NCI-H1694 (cell line): ENCODE results near the gene PIGQ.

Experiments used
- DNase-seq: peaks from one replicate; lab custom pipeline; 2025; lab: John Stamatoyannopoulos, UW

The PIGQ gene

DNA sequence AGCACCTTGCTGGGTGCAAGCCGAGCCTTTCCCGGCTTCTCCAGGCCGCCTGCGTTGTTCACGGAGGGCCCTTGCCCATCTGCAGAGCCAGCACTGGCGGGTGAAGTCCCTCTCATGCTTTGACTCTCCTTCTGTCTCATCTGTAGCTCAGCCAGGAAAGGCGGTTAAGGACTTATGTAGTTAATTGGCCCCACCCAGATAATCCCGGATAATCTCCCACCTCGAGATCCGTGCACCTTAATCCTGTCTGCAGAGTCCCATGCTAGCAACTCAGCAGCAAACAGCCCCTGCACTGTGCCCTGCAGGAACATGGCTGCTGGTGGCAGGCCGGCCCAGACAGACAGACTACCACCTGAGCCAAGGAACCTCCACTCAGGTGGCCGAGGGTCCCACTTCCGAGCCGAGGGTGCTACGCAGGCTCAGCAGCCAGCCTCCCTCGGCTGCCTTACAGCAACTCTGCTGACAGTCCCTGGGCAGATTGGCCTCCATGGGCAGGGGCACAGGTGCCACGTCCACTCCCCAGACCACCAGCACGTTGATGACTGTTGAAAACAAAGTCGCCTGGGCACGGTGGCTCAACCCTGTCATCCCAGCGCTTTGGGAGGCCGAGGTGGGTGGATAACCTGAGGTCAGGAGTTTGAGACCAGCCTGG lies 37.0 kb downstream of the PIGQ start:
- no peak for DNase-seq

DNA sequence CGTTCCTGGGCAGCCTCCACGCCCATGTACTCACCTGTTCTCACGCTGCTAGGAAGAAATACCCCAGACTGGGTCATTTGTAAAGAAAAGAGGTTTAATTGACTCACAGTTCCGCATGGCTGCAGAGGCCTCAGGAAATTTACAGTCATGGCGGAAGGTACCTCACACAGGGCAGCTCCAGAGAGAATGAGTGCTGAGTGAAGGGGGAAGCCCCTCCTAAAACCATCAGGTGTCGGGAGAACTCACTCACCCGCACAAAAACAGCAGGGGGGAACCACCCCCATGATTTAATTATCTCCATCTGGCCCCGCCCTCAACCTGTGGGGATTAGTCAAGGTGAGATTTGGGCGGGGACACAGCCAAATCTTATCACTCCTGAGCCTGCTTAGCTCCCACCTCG lies 38.3 kb downstream of the PIGQ start:
- no peak for DNase-seq

DNA sequence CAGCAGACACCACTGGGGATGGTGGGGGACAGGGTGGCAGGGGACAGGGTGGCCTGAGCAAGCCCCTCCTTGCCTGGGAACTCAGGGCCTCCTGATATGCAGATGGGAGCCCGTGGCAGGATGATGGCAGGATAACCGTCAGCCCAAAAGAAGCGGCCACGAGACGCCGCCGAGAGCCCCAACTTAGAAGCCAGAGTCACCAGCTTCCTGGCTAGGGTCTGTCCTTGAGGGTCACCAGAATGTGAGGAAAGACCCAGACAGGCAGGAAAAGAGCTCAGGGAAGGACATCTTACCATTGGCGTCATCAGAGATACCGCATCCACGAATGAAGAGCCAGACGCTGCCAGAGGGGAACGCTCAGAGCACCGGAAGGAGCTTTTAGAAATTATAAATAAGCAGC lies 39.5 kb downstream of the PIGQ start:
- DNase-seq, result no peak

DNA sequence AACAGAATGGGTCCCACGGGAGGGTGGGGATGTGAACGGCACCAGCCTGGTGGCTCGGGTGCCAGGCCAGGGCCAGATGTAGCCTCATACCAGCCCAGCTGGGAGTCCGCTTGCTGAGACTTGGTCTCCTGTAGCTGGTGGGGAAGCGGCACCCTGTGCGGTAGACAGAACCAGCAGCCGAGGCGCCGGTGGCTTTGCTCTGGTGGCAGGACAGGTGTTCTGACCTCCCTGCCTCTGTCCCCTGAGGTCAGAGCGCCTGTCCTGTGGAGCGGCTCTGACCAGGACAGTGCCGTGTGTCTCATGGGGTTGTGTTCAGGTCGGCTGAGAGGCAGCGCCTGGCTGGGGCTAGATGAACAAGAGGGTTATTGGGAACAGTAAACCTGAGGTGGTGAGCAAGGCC lies 40.2 kb downstream of the PIGQ start:
- DNase-seq, result no peak

DNA sequence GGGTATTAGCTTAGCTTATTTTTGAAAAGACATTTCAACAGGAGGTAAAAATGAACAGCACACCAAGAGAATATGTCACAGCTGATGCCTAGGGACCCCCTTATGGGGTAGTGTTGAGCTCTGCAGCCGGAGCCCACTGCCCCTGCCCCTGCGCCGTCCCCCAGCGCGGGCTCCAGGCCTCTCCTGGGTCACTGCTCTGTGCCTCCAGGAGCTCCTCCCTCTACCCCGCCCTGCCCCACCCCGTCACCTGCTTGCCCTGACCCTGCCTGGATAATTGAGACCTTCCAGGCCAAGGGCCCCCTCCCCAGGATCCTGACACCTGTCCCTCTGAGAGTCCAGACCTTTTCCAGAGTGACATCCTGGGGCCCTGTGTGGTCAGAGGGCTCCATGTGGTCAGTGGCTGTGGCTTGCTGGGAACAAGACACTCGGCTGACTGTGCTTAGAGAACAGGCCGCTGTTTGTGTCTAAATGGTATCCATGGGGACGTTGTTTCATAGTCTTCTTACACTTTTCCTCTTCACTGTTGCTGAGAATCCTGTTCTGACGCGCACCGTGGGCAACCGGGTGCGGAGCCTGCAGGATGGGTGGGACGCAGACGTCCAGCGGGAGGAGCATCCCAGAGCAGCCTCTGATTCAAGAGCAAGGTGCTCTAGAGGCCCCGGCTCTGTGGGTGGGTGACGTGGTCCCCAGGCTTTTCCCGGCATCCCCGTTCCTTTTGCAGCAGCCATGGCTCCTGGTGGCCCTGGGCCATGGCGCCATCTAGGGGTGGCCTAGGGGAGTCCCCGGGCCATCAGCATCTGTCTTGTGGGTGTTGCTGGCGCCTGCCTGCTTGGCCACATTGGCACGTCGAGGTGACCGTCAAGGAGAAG lies 41.0 kb downstream of the PIGQ start:
- peak; percentile 40 for DNase-seq

DNA sequence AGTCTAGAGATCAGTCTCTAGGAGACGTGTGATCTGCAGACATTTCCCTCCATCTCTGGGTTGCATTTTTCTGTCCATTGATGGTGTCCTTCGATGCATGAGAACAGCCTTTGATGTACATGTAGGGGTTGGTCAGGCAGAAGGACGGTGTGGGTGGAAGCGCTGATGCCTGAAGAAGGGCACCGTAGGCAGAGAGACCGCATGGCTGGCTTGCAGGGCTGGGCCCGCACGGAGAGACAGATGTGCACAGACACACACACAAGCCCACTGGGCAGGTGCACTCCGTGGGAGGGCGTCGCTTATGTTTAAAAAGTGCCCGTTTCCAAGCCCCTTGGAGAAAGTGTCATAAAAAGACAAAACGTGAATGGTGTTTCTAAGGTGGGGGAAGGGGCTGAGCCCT lies 45.4 kb downstream of the PIGQ start:
- DNase-seq, result no peak

DNA sequence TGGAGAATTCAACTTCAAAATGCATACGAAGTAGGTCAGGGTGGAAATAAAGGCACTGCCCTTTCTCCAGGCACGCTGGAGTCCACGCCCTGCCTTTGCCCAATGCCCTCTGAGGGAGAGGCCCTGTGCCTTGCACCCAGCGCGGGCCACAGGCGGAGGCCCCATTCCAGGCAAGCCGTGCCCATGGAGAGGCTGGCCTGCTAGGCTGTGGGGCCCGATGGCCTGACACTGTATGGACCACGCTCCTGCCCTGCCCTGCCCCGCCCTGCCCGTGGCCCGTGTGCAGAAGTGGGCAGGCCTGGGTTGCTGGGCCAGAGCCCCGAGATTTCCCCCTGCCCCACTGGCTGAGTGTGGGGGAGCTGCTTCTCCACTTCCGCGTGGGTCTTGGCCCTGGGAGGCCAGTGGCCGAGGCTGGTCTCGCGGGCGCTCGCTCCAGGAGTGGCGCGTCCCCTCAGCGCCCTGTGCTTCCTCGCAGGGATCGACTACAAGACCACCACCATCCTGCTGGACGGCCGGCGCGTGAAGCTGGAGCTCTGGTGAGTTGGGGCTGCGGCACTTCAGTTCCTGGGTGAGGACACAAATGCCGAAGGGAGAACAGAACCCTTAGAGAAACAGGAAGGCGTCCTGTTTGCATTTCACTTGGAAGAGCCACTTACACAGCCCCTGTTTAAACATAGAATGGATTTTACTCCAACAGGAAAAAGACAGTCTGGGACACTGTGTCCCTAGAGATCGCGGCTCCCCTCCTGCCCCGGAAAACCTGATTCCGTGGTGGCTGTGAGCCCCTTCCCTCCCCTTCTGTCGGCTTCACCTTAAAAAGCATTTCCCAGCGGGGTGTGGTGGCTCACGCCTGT lies 47.2 kb downstream of the PIGQ start:
- DNase-seq, result no peak

DNA sequence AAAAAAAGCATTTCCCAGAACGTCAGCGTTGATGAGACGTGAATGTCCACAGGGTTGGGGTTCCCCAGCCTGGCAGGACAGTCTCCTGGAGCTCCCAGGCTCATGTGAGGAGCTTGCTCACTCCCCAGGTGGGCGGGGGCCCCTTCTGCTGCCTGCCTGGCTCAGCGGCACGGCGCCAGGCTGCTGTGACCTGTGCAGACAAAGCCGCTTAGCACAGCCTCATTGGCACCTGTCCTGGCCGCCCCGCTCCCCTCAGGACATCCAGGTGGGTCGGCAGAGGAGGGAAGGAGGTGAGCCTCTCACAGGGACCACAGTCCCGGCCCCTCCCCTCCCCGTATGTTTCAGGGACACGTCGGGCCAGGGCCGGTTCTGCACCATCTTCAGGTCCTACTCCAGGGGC lies 48.1 kb downstream of the PIGQ start:
- no peak for DNase-seq

DNA sequence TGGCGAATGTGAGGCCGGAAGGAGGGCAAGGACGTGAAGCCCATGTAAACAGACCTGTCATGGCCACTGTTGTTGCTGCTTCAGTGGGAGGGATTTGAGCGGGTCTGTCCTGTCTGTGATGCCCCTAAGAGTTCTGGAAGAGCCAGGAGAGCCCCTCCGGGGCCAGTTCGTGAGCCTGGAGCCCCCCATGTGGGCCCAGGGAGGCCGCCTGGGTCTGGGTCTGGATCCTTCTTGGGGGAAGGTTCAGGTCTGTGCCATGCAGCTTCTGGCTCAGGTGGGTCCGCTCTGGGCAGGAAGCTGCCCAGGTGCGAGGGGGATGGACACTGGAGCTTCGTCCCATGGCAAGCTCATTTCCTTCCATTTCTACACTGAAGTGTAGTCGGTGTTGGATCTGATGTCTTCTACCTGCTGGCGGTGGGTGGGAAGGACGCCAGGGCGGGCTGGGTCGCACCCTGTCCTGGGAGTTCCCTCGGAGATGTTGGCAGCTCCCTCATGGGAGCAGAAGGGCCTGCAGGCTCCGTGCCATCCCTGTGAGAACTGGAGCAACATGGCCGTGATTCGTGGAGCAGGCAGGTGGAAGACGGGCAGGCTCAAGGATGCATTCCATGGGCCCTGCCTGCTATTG lies 49.8 kb downstream of the PIGQ start:
- DNase-seq, result no peak

DNA sequence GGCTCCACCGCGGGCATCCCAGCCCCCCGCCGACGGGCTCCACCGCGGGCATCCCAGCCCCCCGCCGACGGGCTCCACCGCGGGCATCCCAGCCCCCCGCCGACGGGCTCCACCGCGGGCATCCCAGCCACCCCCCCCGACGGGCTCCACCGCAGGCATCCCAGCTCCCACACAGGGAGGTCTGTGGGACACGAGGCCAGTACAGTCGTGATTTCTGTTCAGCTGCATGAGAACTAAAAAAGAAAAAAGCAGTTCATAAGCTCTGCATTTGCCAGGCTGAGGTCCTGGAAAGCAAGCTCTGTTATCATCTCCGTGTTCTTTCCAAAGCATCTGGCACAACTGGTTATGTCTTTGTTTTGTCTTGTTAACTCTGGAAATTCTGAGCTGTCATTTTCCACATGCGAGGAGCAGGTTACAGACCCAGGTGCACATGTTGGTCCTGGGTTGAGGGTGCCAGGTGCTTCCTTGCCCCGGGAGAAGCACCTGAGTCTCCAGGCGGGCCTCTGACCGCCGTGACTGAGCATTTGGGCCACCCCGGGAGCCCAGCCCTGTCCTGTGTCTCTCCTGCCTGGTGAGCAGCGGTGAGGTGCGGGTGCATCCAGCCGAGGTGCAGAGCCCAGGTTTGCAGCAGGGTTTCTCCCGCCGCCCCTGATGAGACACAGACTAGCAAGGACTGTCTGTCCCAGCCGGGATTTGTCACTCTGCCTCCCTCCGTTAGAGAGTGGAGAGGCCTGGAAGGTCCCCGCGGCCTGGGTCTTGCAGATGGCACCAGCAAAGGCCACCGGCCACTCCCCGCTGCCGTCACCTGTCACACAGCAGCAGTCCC lies 51.1 kb downstream of the PIGQ start:
- no peak for DNase-seq

DNA sequence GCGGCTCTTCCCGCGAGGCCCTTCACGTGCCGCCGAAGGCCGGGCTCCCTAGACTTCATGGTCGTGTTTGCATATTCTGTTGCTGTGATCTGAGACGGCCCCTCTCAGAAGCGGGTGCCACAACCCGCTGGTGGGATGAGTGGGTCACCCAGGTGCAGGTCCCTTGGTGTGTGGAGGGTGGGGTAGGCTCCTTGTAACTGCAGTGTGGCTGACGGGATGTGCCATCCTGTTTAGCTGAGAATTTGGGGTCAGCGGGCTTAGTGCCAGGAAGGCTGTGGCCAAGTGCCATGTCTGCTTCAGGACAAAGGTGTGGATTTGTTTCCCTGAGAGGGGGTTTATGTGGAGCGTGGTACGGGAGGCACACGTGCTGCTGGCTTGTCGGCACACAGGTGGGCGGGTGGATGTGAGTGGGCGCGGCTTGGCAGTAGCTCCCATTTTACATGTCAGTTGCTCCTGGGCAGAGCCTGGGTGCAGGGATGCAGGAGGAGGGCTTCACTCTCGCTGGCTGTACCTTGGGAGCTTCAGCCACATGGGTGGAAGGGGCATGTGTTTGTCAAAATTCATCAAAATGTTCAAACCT lies 51.8 kb downstream of the PIGQ start:
- DNase-seq, result no peak

DNA sequence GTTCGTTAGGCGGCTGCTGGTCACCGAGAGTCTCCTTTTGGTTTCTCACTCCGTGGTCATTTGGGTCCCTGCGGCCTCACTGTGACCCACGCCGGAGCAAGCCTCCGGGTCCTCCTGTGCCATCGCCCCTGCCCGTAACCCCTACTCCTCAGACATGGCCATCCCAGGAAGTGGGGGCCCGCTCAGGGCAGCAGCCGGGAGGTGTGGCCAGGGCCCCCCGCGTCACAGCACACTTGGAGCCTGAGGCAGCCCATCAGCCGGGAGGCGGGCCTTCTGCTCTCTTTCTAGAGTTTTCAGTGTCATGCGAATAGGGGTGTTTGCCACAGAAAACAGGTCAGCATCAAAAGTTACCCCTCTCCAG lies 53.1 kb downstream of the PIGQ start:
- no peak for DNase-seq

DNA sequence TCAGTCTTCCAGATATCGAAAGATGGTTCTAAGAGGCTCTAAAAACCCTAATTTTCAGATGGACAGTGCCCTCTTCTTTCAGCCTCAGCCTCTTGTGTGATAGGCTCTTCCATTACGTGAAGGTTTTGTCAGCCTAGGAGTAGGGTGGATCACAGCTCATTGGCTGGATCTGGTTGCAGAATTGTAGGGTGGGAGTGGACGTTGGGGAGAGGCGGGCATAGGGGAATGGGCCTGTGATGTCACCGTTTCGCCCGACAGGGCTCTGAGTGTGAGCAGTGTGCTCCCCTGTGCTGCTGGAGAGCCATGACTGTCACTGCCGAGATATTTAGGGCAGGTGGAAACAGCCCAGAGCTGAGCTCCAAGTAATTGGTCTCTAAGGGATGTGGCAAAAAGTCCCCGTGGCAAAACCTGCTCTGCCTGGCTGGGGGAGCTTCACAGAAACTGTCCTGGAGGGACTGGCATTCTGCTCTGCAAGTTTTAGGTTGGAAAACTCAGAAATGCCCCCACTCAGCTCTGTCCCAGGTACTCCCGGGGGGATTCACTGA lies 54.8 kb downstream of the PIGQ start:
- no peak for DNase-seq

DNA sequence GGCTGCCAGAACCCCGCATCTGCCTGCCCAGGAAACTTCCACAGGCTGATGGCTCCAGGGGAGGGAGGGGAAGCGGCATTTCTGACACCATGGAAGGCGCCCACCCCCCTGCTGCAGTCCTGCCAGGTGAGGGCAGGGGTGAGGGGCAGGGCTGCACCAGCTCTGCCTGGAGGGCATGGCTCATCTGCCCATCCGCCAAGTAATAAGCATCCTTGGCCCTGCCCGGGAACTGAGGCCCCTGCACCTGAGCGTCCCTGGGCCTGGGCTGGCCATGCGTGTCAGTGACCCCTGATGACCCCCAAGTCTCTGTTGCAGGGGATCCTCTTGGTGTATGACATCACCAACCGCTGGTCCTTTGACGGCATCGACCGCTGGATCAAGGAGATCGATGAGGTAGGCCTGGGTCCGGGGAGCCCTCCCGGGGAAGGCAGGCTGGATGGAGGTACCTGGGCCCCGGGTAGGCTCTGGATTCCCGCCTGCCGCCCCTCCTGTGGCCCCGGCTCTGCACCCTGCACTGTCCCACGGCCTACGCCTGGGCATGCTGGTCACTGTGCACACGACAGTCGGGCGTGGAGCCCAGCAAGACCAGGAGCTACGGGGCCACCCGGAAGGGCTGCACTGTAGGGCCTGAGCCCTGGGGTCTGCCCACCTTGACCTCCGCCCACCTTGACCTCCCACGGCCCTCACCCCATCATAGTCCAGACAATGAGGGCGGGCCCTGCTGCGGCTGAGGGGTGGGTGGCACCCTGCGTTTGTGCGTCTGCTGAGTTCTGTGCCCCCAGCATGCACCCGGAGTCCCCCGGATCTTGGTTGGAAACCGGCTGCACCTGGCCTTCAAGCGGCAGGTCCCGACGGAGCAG lies 55.6 kb downstream of the PIGQ start:
- no peak for DNase-seq

DNA sequence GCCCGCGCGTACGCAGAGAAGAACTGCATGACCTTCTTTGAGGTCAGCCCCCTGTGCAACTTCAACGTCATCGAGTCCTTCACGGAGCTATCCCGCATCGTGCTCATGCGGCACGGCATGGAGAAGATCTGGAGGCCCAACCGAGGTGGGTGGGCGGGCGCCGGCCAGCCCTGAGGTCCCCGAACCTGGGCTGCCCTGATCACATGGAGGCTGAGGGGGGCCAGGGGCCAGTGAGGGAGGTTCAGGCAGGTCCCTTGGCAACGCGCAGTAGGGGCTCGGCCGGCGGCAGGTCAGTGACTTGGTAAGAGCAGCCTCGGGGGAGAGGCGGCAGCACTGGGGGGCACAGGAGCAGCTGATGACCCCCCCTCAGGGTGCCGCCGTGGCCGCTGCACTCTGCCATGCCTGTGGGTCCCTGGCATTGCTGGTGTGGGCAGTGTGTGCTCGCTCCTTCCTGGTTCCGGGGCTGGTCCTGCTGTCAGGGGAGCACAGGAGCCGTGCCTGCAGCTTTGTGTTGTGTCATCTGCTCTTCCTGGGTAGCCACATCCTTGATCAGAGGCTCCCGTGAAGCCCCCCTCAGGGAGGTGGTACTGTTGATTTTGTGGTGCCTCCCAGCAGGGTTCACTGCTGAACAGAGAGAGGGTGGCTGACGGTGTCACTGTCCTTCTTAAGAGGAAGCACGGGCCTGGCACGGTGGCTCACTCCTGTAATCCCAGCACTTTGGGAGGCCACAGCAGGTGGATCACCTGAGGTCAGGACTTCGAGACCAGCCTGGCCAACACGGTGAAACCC lies 56.4 kb downstream of the PIGQ start:
- DNase-seq, result no peak

DNA sequence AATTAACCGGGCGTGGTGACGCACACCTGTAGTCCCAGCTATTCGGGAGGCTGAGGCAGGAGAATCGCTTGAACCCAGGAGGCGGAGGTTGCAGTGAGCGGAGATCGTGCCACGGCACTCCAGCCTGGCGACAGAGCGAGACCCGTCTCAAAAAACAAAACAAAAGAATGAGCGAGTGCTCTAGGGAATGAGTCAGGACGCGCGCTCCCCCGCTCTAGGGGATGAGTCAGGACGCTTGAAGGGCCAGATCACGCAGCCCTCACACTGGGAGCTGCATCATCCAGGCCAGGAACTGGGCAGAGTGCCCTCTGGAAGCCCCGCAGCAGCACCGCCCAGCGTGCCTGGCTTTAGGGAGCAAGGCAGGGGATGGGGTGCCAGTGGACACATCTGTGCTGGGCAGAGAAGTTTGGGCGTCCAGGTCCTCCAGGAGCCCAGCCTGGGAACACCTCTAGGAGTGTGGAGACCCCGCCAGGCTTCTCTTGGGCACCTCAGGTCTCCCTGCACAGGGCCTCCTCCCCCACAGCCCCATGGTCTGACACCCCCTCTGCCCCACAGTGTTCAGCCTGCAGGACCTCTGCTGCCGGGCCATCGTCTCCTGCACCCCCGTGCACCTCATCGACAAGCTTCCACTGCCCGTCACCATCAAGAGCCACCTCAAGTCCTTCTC lies 57.2 kb downstream of the PIGQ start:
- no peak for DNase-seq

DNA sequence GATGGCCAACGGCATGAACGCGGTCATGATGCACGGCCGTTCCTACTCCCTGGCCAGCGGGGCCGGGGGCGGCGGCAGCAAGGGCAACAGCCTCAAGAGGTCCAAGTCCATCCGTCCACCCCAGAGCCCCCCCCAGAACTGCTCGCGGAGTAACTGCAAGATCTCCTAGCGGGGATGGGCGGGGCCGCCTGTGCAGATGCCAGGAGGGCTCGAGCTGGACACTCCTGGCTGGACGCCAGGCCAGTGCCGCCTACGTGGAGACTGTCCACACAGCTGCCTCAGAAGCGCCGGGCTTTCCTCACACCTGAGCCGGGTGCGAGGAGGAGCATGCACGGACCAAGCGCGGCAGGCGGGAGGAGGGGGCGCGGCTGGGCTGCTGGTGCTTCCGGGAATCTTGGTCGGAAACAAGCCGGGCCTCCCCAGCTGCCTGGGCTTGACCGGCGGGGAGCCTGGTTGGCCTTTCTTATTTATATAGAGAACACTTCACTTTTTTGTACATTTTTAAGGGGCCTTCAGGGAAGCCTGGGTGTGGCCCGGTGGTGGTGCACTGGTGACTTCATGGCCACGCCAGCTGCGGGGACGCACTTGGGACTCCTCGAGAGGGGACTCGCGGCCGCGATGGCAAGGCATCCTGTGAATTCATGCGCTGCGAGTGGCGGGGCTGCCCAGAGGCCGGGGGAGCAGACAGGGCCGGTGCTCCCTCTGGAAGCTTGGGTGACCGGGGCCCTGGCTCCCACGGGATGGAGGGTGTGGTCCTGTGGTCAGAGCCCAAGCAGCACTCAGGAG lies 57.9 kb downstream of the PIGQ start:
- DNase-seq, result no peak
